Adipocyte (in vitro differentiated cells): ENCODE measurements around the gene HOXD3.

ENCODE experiments used
- DNase-seq: peaks from one replicate; pipeline ENCODE4 v3.0.0-alpha.2; 2015; ENCODE audit warnings: low read depth
- H3K27me3 ChIP-seq: replicated peaks from 2 replicates; pipeline ENCODE4 v1.7.0; 2013; ENCODE audit warnings: mild to moderate bottlenecking, low read length, moderate library complexity; ENCODE audit not compliant: control insufficient read depth, insufficient read depth
- H3K36me3 ChIP-seq: 2 replicates; pipeline ENCODE4 v1.7.0; 2013; ENCODE audit warnings: low read length, mild to moderate bottlenecking, moderate library complexity; ENCODE audit not compliant: control insufficient read depth, insufficient read depth, severe bottlenecking
- H3K4me1 ChIP-seq: 2 replicates; pipeline ENCODE4 v1.7.0; 2013; ENCODE audit warnings: mild to moderate bottlenecking, low read length, moderate library complexity; ENCODE audit not compliant: control insufficient read depth, insufficient read depth
- H3K4me3 ChIP-seq: 2 replicates; pipeline ENCODE4 v1.7.0; 2013; ENCODE audit warnings: mild to moderate bottlenecking, low read length, moderate library complexity
- H3K9ac ChIP-seq: 2 replicates; pipeline ENCODE4 v1.7.0; 2013; ENCODE audit warnings: mild to moderate bottlenecking, low read length, moderate library complexity
- H3K9me3 ChIP-seq: 2 replicates; pipeline ENCODE4 v1.7.0; 2013; ENCODE audit warnings: mild to moderate bottlenecking, low read length, moderate library complexity; ENCODE audit not compliant: control insufficient read depth

Gene HOXD3

DNA sequence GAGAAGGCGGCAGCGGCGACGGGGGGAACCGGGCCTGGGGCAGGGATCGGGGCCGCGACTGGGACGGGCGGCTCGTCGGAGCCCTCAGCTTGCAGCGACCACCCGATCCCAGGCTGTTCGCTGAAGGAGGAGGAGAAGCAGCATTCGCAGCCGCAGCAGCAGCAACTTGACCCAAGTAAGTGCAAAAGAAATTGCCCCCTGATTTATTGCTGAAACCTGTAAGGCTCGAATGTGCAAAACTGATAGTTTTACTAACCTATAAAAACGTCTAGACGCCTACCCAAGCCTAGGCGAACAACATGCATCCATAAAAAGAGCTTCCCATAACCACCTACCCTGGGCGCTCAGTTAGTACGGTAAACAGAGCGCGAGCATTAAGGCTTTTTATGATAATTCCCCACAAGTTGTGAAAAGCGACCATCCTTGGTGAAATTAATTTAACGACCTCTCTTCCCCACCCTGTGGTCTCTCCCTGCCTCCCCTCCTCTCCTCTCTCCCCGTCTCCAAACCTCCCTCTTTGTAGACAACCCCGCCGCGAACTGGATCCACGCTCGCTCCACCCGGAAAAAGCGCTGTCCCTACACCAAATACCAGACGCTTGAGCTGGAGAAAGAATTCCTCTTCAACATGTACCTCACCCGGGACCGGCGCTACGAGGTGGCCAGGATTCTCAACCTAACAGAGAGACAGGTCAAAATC, 33.5 kb upstream of the HOXD3 start:
- H3K4me1 ChIP-seq = peaks cover 14% of the 10 kb centered on the region
- H3K36me3 ChIP-seq = no peaks in the 10 kb centered on the region
- H3K9me3 ChIP-seq = peaks cover under 1% of the 10 kb centered on the region
- DNase-seq = no peak
- peak overlapping the region; percentile 86 for H3K9ac ChIP-seq
- peaks cover 30% of the 10 kb centered on the region for H3K27me3 ChIP-seq
- H3K4me3 ChIP-seq = peak overlapping the region; percentile 89

DNA sequence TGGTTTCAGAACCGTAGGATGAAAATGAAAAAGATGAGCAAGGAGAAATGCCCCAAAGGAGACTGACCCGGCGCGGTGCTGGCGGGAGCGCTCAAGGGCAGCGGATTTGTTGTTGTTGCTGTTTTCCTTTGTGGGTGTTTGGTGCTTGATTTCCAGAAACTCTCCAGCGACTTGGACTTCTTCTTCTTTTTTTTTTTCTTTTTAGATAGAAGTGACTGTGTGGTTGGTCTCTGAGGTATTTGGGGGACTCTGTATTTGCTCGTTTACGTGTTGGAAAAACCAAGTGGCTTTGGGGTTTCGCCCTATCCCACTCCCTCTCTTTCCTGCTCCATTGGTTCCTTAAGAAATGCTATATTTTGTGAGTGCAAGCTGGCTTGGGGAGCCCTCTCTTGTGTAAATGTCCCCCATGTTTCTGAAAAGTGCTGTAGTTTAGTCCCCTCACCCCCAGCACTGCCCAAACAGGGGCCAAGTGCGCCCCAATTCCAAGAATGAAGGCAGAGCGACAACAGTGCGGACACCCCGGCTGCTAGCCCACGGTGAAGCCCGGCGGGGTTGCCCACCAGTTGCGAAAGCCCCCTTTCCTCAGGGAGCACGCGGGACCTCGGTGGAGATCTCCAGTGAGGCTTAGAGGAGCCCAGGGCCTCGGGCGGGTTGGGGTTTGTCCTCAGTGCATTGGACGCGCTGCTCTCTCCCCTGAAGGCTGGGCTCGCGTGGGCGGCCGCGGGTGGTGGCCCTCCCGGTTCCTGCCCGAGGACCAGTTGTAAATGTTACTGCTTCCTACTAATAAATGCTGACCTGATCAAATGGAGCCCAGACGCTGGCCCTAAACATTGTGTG, 32.8 kb upstream of the HOXD3 start:
- H3K27me3 ChIP-seq = peaks cover 24% of the 10 kb centered on the region
- peak overlapping the region; percentile 89 for H3K4me3 ChIP-seq
- no peak for DNase-seq
- H3K36me3 ChIP-seq = no peaks in the 10 kb centered on the region
- H3K9me3 ChIP-seq = no peaks in the 10 kb centered on the region
- H3K4me1 ChIP-seq = peaks cover 14% of the 10 kb centered on the region
- peak overlapping the region; percentile 25 for H3K9ac ChIP-seq

DNA sequence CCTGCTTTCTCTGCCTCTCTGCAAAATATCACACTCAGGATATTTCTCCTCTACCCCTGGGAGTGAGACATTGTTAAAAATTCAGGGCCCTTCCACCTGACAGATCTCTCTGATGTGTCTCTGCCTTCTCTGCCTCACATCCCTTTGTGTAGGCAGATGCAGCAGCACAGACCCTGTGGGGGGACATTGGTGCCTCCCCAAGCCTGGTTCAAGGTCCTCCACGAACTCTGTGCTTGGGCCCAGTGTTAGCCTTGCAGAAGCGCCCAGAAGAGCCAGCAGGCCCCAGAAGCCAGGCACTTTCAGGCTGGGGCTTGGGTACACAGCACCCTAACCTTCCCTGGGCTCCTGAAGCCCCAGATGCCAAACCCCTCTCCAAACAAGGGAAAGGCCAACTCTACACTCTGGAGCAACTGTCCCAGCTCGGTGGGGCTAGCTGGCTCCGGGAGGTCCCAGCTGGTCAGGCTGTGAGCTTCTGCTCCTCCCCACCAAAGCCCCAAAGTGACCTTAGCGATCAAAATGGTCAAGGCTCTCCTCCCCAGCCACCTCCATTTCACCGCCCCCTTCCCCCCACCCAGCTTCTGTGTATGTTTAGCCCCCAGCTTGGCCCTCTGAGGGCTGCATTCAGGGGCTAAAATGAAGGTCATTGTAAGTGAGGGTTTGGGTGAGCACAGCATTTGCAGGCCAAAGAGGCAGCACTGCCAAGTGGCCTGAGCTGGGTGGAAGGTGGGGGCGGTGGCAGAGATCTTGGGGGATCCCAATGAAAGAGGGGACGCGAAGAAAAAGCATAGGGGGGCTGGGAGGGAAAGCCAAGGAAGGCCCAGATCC, 31.9 kb upstream of the HOXD3 start:
- Histone ChIP-seq H3K4me3 (no peak overlapping the region), H3K27me3 (peaks cover 16% of the 10 kb centered on the region)

DNA sequence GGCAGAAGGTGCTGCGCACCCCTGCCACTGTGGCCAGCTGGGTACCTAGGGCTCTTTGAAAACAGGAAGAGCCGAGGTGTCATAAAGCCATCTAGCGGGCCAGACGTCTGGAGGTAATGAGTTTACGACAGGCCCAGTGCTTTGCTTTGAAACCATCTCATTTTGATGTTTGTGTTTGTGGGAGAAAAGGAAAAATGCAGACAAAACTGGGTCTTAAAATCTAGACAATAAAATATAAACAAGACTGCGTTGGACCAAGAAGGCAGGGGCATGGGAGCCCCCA, 31.4 kb upstream of the HOXD3 start:
- DNase-seq = no peak
- Histone ChIP-seq H3K9me3 (no peaks in the 10 kb centered on the region), H3K36me3 (no peaks in the 10 kb centered on the region), H3K4me1 (peaks cover 14% of the 10 kb centered on the region), H3K9ac (no peak overlapping the region), H3K4me3 (no peak overlapping the region), H3K27me3 (peaks cover 11% of the 10 kb centered on the region)

More for the DNA sequence above, 31.9 kb upstream of the HOXD3 start:
- Histone ChIP-seq H3K9me3 (no peaks in the 10 kb centered on the region), H3K36me3 (no peaks in the 10 kb centered on the region), H3K9ac (no peak overlapping the region), H3K4me1 (peaks cover 14% of the 10 kb centered on the region)
- DNase-seq = no peak

DNA sequence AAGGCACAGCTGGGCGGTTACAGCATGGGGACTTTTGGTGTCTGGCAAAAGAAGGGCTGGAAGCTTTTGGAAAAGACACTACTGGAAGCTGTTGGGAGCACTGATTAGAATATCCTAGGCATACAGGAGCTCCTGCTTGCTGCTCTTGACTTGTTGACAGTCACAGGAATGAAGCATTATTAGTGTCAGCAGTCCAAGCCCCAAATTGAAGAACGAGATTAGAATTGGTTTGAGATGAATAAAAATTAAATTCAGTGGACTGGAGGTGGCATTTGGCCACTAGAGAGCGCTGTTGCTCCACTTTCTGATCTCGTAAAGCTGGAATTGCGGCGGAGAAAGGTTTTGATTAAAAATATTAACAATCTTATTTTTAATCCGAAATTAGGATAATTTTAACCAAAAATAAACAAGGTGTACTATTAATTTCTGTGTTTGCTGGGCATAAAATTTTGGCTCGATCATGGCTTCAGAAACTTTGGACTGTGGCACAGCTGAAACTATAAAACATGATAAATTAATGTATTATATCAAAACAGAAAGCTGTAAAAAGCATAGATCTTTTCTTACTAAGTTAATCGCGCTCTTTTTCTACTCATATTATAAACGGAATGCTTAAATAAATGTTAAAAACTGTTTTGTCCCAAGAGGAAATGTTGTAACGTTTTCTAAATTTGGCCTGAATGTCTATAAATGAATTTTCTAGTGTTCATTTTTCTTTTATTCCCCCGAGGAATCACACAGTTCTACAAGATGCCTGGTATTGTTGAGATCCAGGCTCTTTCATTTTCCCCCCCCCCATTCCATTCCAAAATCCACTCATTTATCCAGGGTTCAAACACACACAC, 30.0 kb upstream of the HOXD3 start:
- Histone ChIP-seq H3K9me3 (no peaks in the 10 kb centered on the region), H3K27me3 (no peaks in the 10 kb centered on the region), H3K4me3 (peak overlapping the region; percentile 84), H3K36me3 (no peaks in the 10 kb centered on the region), H3K4me1 (peaks cover 14% of the 10 kb centered on the region), H3K9ac (peak overlapping the region; percentile 92)
- peak; percentile 89 for DNase-seq

DNA sequence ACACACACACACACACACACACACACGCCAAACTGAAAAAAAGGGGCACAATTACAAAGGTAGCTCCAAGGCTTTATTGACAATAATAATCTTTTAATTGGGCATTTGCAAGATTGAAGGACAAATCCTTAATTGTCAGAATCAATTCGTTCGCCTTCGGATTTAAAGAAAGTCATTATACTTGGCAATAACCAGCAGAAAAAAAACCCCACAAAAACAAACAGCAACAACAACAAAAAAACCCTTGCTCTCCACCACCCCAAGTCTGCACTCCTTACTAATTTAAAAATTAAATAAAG, 29.4 kb upstream of the HOXD3 start:
- no peaks in the 10 kb centered on the region for H3K36me3 ChIP-seq
- DNase-seq = no peak
- peaks cover 14% of the 10 kb centered on the region for H3K4me1 ChIP-seq
- peak overlapping the region; percentile 84 for H3K4me3 ChIP-seq
- no peaks in the 10 kb centered on the region for H3K9me3 ChIP-seq
- peak overlapping the region; percentile 92 for H3K9ac ChIP-seq
- no peaks in the 10 kb centered on the region for H3K27me3 ChIP-seq

DNA sequence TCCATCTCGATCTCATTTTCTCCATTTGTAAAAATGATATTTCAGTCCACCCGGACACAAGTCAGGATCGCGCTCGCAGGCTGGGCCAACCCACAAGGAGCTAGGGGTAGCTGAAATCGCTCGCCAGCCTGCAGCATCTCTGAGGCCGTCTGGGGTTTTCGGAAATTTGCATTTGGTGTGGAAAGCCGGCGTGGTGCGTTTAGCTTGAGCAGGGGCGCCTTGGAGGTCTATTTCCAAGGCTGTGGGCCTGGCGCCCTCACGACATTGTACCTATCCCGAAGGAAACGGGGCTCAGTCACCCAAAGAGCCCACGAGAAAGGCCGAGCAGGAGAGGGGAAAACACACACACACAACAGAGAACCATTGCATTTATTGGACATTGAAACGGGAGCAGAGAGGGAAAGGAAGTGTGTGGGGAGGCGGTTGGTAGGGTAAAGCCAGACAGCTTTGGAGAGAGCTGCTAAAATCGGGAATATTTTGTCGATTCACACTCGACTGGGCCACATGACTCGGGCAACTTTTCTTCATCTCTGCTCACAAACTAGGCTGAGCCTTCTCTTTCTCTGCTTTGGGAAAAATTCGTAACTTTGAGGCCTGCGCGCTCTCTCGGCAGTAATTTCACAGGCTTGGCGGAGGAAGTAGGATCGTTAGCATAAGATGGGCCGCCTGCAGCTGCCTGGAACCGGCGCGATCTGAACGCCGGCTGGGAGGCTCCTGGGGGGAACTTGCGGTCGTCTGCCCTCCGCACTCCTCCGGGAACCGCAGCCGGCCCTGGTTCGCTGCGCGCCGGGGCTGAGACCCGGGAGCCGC, 28.7 kb upstream of the HOXD3 start:
- Histone ChIP-seq H3K9ac (peak overlapping the region; percentile 92), H3K27me3 (no peaks in the 10 kb centered on the region), H3K4me1 (peaks cover 20% of the 10 kb centered on the region), H3K4me3 (peak overlapping the region; percentile 84), H3K9me3 (no peaks in the 10 kb centered on the region), H3K36me3 (no peaks in the 10 kb centered on the region)
- DNase-seq = no peak

DNA sequence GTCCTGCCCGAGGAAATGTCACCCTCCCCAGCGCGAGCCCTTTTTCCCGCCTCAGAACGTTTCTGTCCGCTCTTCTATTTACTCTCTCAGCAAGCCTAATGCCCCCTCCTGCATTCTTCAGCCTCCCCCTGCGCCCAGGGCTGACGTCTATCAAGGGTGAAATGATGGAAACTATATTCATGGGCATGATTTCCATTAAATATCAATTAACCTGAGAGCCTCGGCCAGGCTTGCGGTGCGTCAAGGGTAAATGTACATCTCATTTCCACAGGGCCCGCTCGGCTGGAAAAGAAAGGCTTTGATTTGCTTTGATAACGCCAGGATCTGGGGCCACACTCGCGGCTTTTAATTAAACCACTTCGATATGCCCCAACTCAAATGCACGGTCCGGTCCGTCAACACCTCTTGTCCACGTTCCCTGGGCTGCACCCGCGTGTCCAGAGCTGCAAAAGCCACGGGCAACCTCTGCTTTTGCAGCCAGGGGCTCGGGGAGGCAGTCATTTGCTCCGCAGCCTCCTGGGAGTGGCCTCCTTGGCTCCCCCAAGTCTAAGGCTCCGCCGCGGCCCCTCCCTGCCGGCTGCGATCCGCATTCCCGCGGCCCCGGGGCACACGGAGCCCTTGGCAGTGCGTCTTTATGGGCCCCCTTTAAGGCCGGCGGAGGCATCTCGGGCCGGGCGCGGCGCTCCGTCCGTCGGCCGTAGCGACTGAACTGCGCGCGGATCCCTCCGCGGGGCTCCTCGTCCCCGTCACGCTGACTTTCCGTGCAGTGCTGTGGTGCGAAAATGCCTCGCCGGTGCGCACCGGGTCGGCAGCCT, 27.9 kb upstream of the HOXD3 start, which contains the start of gene HOXD8:
HOXD8 (plus strand) TSS at position 724 of the 815 bp plus-strand sequence. CDS start 662 bp downstream, outside the sequence.
- Histone ChIP-seq H3K27me3 (no peaks in the 10 kb centered on the region), H3K4me3 (peak within 1 kb of the TSS; percentile 91), H3K9ac (peak within 1 kb of the TSS; percentile 92), H3K4me1 (peaks cover 23% of the 10 kb centered on the region), H3K9me3 (no peaks in the 10 kb centered on the region), H3K36me3 (no peaks in the 10 kb centered on the region)
- peak; percentile 34 for DNase-seq

DNA sequence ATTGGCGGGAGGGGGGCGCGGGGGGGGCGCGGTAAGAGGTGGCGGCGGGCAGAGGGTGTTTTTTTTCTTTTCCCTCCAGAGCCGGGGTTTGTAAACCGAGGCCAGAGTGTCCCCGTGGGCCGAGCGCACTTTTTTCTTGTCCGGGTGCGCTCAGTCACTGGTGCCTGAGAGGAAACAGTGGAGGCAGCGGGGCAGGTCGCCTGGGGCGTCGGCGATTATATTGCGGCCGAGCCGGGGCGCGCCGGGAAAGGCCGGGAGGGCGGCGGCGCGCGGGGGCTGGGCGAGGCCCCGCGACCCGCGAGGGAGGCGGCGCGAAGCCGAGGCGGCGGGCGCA, 27.3 kb upstream of the HOXD3 start:
- peak overlapping the region; percentile 92 for H3K9ac ChIP-seq
- H3K4me1 ChIP-seq = peaks cover 24% of the 10 kb centered on the region
- peak overlapping the region; percentile 91 for H3K4me3 ChIP-seq
- no peaks in the 10 kb centered on the region for H3K27me3 ChIP-seq
- no peaks in the 10 kb centered on the region for H3K36me3 ChIP-seq
- no peaks in the 10 kb centered on the region for H3K9me3 ChIP-seq
- DNase-seq = no peak
